ENCODE results near the gene GALNT18.

The GALNT18 gene

GRCh38 chr11:11265994-11266606 is 355.7 kb downstream of the GALNT18 start:
- Histone ChIP-seq H3K27me3 (ENCODE audit: control insufficient read depth, insufficient read depth, low read length) (no peaks in the 10 kb centered on the region), H3K4me1 (ENCODE audit: control insufficient read depth, insufficient read depth, low read length) (0 out of 2 replicates have a peak, but pooled peaks cover 3% of the 10 kb centered on the region), H3K36me3 (ENCODE audit: control insufficient read depth, insufficient read depth, low read length) (no peaks in the 10 kb centered on the region), H3K4me3 (ENCODE audit: low read depth, low read length) (no peak overlapping the region), H3K27ac (ENCODE audit: low read depth, low read length) (no peak overlapping the region), H3K9ac (ENCODE audit: low read length) (no peak overlapping the region), H3K9me3 (ENCODE audit: control insufficient read depth, insufficient read depth, low read depth, low read length) (no peaks in the 10 kb centered on the region)

GRCh38 chr11:11265320-11265719 is 356.5 kb downstream of the GALNT18 start:
- Histone ChIP-seq H3K4me1 (ENCODE audit: control insufficient read depth, insufficient read depth, low read length) (0 out of 2 replicates have a peak, but pooled peaks cover 3% of the 10 kb centered on the region), H3K9ac (ENCODE audit: low read length) (no peak overlapping the region), H3K9me3 (ENCODE audit: control insufficient read depth, insufficient read depth, low read depth, low read length) (no peaks in the 10 kb centered on the region), H3K27me3 (ENCODE audit: control insufficient read depth, insufficient read depth, low read length) (no peaks in the 10 kb centered on the region), H3K27ac (ENCODE audit: low read depth, low read length) (no peak overlapping the region), H3K4me3 (ENCODE audit: low read depth, low read length) (no peak overlapping the region), H3K36me3 (ENCODE audit: control insufficient read depth, insufficient read depth, low read length) (no peaks in the 10 kb centered on the region)

GRCh38 chr11:11263238-11264005 is 358.4 kb downstream of the GALNT18 start:
- no peaks in the 10 kb centered on the region for H3K27me3 ChIP-seq (ENCODE audit: control insufficient read depth, insufficient read depth, low read length)
- H3K4me3 ChIP-seq (ENCODE audit: low read depth, low read length) = no peak overlapping the region
- H3K27ac ChIP-seq (ENCODE audit: low read depth, low read length) = no peak overlapping the region
- H3K4me1 ChIP-seq (ENCODE audit: control insufficient read depth, insufficient read depth, low read length) = 0 out of 2 replicates have a peak, but pooled peaks cover 3% of the 10 kb centered on the region
- no peak overlapping the region for H3K9ac ChIP-seq (ENCODE audit: low read length)
- no peaks in the 10 kb centered on the region for H3K36me3 ChIP-seq (ENCODE audit: control insufficient read depth, insufficient read depth, low read length)
- no peaks in the 10 kb centered on the region for H3K9me3 ChIP-seq (ENCODE audit: control insufficient read depth, insufficient read depth, low read depth, low read length)

GRCh38 chr11:11262171-11262920 is 359.5 kb downstream of the GALNT18 start:
- H3K9me3 ChIP-seq (ENCODE audit: control insufficient read depth, insufficient read depth, low read depth, low read length) = no peaks in the 10 kb centered on the region
- H3K27ac ChIP-seq (ENCODE audit: low read depth, low read length) = no peak overlapping the region
- no peak overlapping the region for H3K9ac ChIP-seq (ENCODE audit: low read length)
- H3K36me3 ChIP-seq (ENCODE audit: control insufficient read depth, insufficient read depth, low read length) = no peaks in the 10 kb centered on the region
- H3K4me1 ChIP-seq (ENCODE audit: control insufficient read depth, insufficient read depth, low read length) = 0 out of 2 replicates have a peak, but pooled peaks cover 3% of the 10 kb centered on the region
- no peaks in the 10 kb centered on the region for H3K27me3 ChIP-seq (ENCODE audit: control insufficient read depth, insufficient read depth, low read length)
- no peak overlapping the region for H3K4me3 ChIP-seq (ENCODE audit: low read depth, low read length)

- Histone ChIP-seq H3K9me3 (ENCODE audit: control insufficient read depth, insufficient read depth, low read depth, low read length) (no peaks in the 10 kb centered on the region), H3K36me3 (ENCODE audit: control insufficient read depth, insufficient read depth, low read length) (no peaks in the 10 kb centered on the region), H3K9ac (ENCODE audit: low read length) (no peak overlapping the region), H3K4me3 (ENCODE audit: low read depth, low read length) (no peak overlapping the region), H3K27me3 (ENCODE audit: control insufficient read depth, insufficient read depth, low read length) (no peaks in the 10 kb centered on the region), H3K27ac (ENCODE audit: low read depth, low read length) (no peak overlapping the region), H3K4me1 (ENCODE audit: control insufficient read depth, insufficient read depth, low read length) (0 out of 2 replicates have a peak, but pooled peaks cover 3% of the 10 kb centered on the region)
Observed at GRCh38 chr11:11261629-11262028, 360.2 kb downstream of the GALNT18 start.

GRCh38 chr11:11260903-11261302 is 360.9 kb downstream of the GALNT18 start:
- H3K4me3 ChIP-seq (ENCODE audit: low read depth, low read length) = no peak overlapping the region
- no peak overlapping the region for H3K27ac ChIP-seq (ENCODE audit: low read depth, low read length)
- H3K27me3 ChIP-seq (ENCODE audit: control insufficient read depth, insufficient read depth, low read length) = no peaks in the 10 kb centered on the region
- H3K4me1 ChIP-seq (ENCODE audit: control insufficient read depth, insufficient read depth, low read length) = 0 out of 2 replicates have a peak, but pooled peaks cover 3% of the 10 kb centered on the region
- no peaks in the 10 kb centered on the region for H3K36me3 ChIP-seq (ENCODE audit: control insufficient read depth, insufficient read depth, low read length)
- no peaks in the 10 kb centered on the region for H3K9me3 ChIP-seq (ENCODE audit: control insufficient read depth, insufficient read depth, low read depth, low read length)
- no peak overlapping the region for H3K9ac ChIP-seq (ENCODE audit: low read length)

- H3K36me3 ChIP-seq (ENCODE audit: control insufficient read depth, insufficient read depth, low read length) = no peaks in the 10 kb centered on the region
- no peak overlapping the region for H3K9ac ChIP-seq (ENCODE audit: low read length)
- no peak overlapping the region for H3K27ac ChIP-seq (ENCODE audit: low read depth, low read length)
- H3K4me3 ChIP-seq (ENCODE audit: low read depth, low read length) = no peak overlapping the region
- no peaks in the 10 kb centered on the region for H3K9me3 ChIP-seq (ENCODE audit: control insufficient read depth, insufficient read depth, low read depth, low read length)
- no peaks in the 10 kb centered on the region for H3K4me1 ChIP-seq (ENCODE audit: control insufficient read depth, insufficient read depth, low read length)
- H3K27me3 ChIP-seq (ENCODE audit: control insufficient read depth, insufficient read depth, low read length) = no peaks in the 10 kb centered on the region
Observed at GRCh38 chr11:11253995-11254394, 367.8 kb downstream of the GALNT18 start.

GRCh38 chr11:11253497-11253896 is 368.3 kb downstream of the GALNT18 start:
- no peak overlapping the region for H3K9ac ChIP-seq (ENCODE audit: low read length)

GRCh38 chr11:11252403-11252802 is 369.4 kb downstream of the GALNT18 start:
- Histone ChIP-seq H3K36me3 (ENCODE audit: control insufficient read depth, insufficient read depth, low read length) (no peaks in the 10 kb centered on the region), H3K27ac (ENCODE audit: low read depth, low read length) (no peak overlapping the region), H3K4me1 (ENCODE audit: control insufficient read depth, insufficient read depth, low read length) (no peaks in the 10 kb centered on the region), H3K9ac (ENCODE audit: low read length) (no peak overlapping the region), H3K4me3 (ENCODE audit: low read depth, low read length) (no peak overlapping the region), H3K9me3 (ENCODE audit: control insufficient read depth, insufficient read depth, low read depth, low read length) (no peaks in the 10 kb centered on the region), H3K27me3 (ENCODE audit: control insufficient read depth, insufficient read depth, low read length) (no peaks in the 10 kb centered on the region)

More at GRCh38 chr11:11253497-11253896, 368.3 kb downstream of the GALNT18 start:
- Histone ChIP-seq H3K4me1 (ENCODE audit: control insufficient read depth, insufficient read depth, low read length) (no peaks in the 10 kb centered on the region), H3K36me3 (ENCODE audit: control insufficient read depth, insufficient read depth, low read length) (no peaks in the 10 kb centered on the region), H3K27ac (ENCODE audit: low read depth, low read length) (no peak overlapping the region), H3K9me3 (ENCODE audit: control insufficient read depth, insufficient read depth, low read depth, low read length) (no peaks in the 10 kb centered on the region), H3K4me3 (ENCODE audit: low read depth, low read length) (no peak overlapping the region), H3K27me3 (ENCODE audit: control insufficient read depth, insufficient read depth, low read length) (no peaks in the 10 kb centered on the region)

- Histone ChIP-seq H3K4me1 (ENCODE audit: control insufficient read depth, insufficient read depth, low read length) (no peaks in the 10 kb centered on the region), H3K36me3 (ENCODE audit: control insufficient read depth, insufficient read depth, low read length) (no peaks in the 10 kb centered on the region), H3K9me3 (ENCODE audit: control insufficient read depth, insufficient read depth, low read depth, low read length) (no peaks in the 10 kb centered on the region), H3K27ac (ENCODE audit: low read depth, low read length) (no peak overlapping the region), H3K27me3 (ENCODE audit: control insufficient read depth, insufficient read depth, low read length) (peaks cover 3% of the 10 kb centered on the region; the same call in 1 of the 2 replicates), H3K9ac (ENCODE audit: low read length) (no peak overlapping the region), H3K4me3 (ENCODE audit: low read depth, low read length) (no peak overlapping the region)
Observed at GRCh38 chr11:11251394-11251970, 370.3 kb downstream of the GALNT18 start.

All from HUES6 (cell line).